Measurements from ENCODE around the gene HTR7.

The HTR7 gene

DNA sequence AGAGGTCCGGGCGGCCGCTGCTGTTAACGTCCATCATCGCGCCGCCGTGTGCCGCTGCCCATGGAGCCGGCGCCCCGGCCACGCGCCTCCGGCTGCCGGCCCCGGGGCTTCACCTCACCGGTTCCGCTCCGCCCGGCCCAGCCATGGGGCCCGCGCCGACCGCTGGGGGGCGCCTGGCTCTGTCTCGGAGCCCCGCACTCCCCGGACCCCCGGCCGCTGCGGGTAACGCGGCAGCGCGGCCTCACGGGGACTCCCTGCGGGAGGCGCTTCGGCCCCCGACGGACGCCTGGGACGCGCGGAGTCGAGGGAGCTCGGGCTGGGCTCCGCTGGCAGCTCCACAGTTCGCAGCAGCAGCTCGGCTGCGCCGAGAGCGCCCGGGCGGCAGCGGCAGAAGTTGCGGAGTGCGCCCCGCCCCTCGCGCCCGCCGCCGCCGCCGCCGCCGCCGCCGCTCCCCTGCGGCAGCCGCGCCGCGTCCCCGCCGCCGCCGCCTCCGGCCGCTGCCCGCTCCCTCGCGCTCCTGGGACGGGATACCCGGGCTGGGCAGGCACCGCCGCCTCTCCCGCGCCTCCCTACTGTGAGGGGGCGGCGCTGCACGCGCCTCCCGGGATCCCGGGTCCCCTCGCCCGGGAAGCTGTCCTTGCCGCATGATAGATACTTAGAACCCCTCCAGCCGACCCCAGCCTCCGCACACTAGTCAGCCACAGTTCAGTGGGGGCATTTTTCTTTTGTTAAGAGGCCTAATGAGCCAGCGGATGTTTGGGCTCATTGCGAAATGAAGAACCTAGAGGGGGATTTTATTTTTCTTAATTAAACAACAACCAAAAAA, at the start of gene HTR7:
TSS of gene HTR7 (minus strand) at position 405 of the 826 bp plus-strand sequence. CDS start at position 37, 368 bp downstream.
- DNase-seq = peak; percentile 58

DNA sequence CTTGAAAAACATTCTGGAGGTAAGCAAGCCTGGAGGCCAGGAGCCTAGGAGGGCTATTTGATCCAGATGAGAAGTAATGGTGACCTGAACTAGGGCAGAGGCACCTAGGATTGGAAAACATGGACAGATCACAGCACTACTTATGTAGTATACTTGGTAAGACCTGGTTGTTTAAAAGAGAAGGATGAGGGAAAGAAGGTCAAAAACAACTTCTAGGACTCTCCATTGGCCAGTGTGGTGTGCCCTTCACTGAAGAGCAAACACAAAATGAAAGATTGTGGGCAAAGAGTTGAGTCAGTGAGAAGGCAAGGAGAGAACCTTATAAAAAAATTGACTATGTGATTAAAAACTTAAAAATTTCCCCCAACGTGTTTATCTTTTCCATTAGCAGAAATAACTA, 48.8 kb upstream of the HTR7 start:
- no peak for DNase-seq

DNA sequence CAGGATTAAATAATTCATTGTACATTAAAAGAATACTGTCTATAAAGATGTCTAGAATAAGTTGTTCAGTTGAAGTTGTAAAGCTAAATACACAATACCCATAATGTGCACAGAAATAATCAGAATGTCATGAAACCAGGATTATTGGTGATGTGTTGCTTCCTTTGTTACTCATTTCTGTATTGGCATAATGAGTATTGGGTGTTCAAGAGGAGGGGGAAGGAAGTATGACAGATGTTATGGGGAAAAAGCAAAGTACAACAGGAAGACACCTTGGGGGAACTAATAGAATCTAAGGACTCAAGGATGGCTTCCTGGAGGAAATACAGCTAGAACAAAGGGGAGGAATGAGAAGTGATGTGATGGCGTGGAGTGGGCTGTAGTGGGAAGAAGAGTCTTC, 48.1 kb upstream of the HTR7 start:
- DNase-seq = no peak

DNA sequence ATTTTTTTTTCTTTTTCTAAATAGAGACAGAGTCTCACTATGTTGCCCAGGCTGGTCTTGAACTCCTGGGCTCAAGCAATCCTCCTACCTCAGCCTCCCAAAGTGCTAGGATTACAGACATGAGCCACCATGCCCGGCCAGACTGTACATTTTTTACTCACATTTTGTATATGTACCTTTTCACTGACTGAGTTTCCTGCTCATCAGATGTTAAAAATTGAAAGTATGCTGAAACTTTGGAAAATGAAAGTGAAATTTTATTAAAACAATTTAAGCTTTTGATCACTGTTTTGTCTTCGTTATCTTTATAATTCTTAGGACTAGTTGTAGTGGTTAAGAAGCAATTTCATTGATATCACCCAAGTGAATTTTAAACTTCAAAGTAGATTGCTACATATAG, 39.1 kb upstream of the HTR7 start:
- peak; percentile 5 for DNase-seq

DNA sequence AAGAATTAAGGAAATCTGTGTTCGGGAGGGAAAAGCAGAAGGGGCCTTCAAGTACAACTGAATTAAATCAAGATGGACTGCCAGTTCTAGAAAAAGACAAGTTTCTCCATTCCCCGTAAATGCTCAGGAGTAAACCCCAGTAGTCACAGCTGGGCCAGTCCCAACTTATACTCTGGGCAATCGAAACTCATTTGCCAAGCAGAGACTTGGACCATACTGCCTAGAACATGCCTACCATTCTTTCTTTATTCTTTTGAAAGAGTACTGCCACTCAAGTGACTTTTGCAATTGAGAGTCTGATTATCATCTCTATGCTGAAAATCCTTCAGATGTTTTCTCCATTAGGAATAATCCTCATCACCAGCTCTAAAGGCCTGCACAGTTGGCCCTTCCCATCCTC, 35.4 kb upstream of the HTR7 start:
- DNase-seq = no peak

DNA sequence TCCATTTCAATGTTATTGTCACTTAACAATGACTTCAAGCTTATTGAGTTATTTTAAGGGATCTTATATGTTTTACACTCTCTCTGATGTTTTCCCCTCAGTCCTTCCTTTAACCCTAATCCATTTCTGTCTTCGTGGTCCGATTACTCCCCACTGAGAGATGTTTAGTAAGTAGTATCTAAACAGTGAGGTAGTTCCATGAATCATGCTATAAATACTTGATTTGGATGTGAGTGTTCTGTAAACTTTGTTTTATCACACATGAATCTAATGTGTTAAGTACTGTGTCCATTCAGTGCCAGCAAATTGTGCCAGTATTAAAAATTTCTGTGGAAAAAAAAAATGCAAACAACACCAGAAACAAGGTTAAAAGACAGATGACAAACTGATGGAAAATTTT, 32.5 kb upstream of the HTR7 start:
- DNase-seq = no peak

DNA sequence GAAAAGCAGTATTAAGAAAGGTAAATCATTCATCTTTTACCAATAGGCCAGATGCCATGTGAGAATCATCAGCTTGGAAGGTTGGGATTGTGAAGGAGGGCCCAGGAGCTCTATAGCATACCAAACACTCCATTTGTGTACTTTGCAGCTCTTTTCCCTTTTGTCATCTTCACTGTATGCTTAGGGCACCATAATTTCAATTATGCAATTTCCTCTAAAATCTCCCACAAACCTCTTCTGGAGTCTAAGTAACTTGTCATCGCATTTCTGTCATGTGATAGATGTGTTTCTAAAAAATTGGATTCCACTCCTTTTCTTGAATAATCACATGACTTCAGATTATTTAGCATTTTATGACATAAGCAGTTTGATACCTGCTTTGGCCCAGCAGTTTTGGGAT, 31.8 kb upstream of the HTR7 start:
- no peak for DNase-seq

DNA sequence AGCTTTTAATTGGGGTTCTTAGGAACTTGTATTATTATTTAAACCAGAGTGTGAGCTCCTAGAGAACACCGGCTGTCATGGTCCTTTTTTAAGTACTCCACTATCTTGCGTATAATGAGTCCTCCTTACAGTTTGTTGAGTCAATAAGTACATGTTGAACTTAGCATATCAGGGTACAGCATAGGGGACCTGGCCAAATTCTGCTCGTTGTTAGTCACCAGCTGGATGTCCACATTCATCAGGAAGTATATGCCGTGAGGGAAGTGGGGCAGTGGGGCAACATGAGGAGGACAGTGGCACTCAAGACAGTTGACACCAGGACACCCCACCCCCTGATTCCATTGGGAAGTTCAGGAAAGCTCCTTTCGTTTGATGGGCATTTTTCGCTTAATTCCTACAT, 30.5 kb upstream of the HTR7 start:
- no peak for DNase-seq

DNA sequence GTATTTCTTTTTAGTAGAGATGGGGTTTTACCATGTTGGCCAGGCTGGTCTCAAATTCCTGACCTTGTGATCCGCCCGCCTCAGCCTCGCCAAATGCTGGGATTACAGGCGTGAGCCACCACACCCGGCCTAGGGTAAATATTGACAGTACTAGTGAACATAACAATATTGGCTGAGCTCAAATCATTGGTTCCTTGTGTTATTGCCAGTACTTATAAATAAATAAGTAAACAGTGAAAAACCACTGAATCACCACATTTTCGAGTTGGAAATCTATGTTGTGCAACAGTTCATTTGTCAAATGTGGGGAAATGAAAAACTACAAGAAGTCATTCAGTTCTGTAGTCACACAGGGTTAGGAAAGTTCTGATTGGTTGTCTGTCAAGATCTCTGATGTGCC, 29.7 kb upstream of the HTR7 start:
- DNase-seq = no peak

DNA sequence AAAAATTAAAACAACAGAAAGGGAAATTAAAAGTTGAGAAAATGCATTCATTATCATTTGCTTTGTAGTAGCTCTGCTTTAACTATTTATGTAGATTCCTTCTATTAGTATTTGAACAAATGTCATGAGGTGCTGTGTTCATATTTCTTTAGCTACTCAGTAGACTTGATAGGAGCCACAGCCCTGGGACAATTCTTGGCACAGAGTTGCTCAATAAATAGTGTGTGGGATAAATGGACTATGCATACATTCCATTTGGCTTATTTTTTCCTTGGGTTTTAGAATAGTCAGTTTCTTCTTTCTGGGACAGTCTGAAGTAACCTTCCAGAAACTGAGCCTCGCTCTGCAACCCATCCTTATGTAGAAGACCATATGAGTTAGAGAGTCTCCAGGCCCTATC, 27.3 kb upstream of the HTR7 start:
- no peak for DNase-seq

DNA sequence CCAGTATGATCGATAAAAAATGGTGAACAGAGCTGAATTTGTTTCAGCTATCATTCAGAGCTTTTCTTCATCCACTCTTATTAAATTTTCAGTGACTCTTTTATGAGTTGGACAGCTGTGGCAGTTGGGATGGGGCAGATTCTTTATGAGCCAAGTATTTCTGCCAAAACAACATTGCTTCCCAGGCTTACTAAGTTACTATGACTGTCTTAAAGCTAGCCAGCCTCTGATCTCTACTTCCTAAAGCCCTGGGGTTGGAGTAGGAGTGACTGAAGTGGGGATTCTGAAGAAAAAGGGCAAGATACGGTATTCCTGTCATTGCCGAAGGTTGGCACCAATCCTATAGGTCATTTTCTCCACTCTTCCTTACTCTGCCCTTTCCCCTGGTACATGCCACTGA, 26.6 kb upstream of the HTR7 start:
- no peak for DNase-seq

DNA sequence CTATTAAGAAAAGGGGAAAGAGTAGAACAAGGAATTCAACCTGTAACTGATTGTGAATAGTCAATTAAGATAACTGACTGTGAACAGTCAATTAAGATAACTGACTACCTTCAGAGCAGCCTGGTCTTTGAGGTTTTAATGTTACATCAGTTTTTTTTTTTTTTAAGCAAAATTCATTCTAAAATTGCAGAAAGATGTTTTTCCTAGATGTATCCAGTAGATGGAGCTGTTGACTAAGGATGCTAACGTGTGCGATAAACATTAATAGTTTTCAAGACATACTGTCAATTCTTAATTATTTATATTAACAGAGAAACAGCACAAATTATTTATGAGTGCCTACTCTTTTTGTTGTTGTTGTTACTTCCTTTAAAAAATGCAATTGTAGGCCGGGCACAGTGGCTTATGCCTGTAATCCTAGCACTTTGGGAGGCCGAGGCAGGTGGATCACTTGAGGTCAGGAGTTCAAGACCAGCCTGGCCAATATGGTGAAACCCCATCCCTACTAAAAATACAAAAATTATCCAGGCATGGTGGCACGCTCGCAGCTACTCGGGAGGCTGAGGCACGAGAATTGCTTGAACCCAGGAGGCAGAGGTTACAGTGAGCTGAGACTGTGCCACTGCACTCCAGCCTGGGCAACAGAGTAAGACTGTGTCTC, 22.4 kb upstream of the HTR7 start:
- peak; percentile 54 for DNase-seq

DNA sequence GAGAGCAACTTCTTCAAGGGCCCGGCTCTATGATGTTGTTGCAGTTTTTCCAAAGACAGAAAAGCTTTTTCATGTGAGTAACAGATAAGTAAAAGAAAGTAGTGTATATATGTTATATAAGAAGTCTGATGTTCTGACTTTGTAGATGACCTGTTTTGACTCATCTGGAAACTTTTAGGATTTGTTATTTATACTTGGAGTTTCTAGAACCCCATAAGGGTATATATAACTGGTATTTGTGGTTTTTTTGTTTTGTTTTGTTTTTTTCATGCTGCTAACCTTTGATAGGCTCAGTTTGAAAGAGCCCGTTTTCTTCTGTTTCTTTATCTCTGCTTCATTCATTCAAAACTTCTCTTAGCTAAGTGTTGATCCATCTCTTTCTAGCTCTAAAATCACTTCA, 21.2 kb upstream of the HTR7 start:
- no peak for DNase-seq

DNA sequence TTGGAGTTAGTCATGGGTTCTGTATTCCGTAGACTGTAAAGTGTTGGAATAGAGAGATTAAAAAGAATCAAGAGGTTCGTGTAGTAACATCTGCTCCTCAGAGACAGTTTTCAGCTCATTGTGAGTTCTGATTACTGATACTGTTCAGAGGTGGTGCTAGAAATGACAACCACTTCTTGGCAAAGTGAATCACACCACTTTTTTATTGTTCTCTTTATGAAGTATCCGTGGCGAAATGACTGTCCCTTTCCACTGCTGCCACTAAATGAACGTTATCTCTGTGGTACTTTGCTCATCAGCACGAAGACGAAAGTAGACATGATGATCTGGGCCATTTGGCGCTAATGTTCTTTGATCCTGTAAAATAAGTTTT, 14.8 kb upstream of the HTR7 start:
- no peak for DNase-seq

DNA sequence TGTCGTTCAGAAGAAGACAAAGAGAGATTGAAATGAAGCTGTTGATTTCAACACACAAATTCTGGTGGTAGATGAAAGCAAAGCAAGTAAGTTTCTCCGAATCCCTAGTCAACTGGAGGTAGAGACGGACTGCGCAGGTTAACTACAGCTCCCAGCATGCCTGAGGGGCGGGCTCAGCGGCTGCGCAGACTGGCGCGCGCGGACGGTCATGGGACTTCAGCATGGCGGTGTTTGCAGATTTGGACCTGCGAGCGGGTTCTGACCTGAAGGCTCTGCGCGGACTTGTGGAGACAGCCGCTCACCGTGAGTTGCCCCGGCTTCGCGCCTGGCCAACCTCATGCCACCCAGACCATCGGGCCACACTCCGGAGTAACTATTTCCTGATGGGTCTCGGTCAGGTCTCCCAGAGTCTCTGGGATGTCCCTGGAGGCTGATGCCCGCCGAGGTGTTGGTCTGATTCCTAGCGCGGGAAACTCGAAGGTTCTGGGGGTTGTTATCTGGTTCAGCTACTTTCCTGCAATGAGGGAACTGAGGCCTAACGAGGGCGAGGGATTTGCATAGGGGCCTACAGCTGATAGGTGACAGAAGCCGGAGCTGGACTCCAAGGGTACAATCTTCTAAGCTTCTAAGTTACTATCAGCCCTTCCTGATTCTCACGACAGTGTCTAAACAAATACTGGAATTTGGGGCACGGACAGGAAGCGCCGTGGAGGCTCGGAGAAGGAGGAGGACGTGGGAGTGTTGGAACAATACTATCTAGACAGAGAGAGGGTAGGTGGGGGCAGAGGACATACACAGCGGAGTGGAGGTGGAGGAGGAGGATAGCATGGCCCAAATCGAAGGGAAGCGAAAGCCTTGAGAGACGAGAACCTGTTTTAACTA, 14.2 kb upstream of the HTR7 start, which contains the start of gene RPP30:
TSS of gene RPP30 (plus strand) at position 209 of the 882 bp plus-strand sequence. CDS start at position 222, 13 bp downstream.
- DNase-seq = peak; percentile 83

DNA sequence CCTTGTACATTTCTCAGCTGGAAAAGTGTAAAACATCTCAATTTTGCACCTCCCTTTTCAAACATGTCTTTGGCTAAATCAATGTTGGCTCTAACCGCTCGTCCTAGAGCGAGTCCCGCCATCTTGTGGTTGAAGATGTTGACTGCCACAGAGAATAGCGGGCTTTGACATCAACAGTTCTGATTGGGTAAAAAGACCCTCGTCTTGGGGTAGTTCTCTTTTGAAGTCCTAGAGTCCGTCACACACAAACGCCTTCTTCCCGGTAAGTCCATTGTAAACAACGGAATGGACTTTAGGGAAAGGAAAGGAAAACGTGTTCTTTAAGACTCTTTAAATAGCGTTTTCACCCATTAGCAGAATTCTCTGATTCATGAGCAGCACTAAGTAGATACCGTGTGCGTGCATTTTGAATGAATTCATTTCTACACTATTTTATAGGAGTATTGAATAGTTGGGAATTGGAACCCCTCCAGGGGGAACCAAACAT, 13.5 kb upstream of the HTR7 start:
- peak; percentile 66 for DNase-seq

DNA sequence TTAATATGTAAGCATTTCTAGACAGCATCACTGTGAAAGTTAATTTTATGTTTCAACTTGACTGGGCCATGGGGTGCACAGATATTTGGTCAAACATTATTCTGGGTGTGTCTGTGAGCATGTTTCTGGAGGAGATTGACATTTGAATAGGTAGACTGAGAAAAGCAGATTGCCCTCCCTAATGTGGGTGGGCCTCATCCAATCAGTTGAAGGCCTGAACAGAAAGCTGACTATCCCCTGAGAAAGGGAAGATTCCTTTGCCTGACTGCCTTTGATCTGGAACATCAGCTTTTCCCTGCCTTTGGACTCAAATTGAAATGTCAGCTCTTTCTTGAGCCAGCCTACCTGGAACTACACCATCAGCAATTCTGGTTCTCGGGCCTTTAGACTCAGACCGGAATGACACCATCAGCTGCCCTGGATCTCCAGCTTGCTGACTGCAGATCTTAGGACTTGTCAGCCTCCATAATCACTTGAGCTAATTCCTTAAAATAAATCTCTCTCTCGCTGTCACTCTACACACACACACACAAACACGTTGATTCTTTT, 8.3 kb upstream of the HTR7 start:
- no peak for DNase-seq

DNA sequence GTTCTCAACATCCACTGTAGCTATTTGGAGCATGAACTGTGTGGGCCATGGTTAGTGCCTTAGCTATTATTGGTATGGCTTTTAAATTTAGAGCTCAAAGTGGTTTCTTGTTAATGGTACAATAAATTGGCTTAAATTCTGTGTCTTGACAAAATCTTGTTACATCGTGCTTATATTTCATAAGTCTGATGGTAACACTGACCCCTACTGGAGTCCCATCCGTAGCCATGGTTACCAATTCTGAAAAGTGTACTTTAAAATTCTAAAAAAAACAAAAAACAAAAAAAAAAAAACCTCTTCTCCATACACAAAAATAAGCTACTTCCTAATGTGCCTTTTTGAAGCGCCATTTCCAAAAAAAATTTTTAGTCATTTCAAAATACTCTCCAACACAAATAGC, 7.6 kb upstream of the HTR7 start:
- peak; percentile 22 for DNase-seq

DNA sequence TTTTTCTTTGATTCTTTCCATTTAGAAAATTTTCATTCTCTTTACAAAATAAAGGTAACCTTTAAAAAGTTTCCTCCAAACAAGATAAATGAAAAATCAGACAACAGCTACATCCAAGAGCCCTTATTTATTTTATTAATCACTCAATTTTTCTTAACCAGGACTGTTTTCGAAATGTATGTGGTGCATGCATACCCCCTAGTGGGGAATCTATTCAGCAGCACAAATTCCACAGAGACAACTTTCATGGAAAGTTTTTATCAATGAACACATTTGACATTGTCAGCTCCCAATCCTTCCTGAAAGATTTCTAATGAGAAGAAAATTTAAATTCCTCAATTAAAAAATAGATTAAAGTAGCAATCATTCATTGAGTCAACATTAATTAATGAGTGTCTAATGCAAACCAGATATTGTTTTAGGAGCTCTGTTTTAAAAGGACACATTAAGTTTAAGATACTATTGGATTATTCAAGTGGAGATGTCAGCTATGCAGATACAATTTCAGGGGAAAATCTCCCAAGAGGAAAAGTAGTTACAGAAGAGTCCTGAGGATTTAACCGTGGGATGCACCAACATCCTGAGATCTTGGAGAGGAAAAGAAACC, 5.2 kb upstream of the HTR7 start:
- DNase-seq = peak; percentile 16

DNA sequence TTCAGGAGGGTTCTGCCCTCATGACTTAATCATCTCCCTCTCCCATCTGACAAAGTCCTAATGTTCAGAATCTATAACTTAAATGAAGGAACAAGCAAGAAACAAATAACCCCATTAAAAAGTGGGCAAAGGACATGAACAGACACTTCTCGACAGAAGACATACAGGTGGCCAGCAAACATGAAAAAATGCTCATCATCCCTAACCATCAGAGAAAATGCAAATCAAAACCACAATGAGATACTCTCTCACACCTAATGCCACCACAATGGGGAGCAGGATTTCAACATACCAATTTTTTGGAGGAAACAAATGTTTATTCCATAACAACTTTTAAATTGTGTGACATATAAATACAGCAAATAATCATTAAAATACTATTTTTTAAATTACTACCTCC, 3.0 kb upstream of the HTR7 start:
- DNase-seq = no peak

DNA sequence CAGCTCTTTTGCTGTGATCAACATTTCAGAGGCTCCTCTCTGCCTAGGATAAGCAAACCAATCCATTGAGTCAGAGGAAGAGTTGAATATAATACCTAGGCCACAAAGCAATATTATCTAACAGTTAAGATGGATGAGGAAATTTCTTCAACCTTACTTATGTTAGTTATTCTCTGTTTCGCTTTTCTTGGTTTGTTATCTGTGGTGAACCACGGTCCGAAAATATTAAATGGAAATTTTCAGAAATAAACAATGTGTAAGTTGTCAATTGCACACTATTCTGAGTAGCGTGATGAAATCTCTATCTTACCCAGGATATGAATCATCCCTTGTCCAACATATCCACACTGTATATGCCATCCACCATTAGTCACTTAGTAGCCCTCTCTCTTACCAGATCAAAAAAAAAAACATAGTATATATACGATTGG, 1.5 kb upstream of the HTR7 start:
- no peak for DNase-seq

DNA sequence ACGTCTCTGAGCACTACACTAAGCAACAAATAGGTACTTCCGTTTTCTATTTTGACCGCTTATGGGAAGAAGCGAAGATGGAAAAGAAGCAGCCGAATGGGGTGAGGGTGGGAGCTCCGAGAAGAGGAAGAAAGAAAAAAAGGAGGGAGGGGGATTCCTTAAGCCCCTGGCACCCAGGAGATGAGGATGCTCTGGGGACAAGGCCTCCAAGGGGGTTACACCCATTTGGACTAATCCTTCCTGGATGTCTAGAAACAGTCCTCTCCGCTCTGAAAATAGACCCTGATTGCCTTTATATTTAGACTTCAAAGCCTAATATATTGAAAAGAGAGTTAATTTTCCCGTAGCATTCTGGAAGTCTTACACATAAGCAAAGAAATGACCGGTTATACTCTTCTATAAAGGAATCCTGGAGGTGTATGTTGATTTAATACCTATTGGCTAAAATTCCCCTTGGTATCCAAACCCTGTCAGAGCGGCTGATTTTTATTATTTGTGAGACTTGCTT, 676 bp upstream of the HTR7 start:
- DNase-seq = peak; percentile 7
